Keratinocyte (primary cell): Measurements from ENCODE around the gene LSM14A. TPM values are rescaled to one million over a fixed set of nuclear protein-coding genes. Genes with fewer than 3 reads are reported as not detected.

Source experiments
- DNase-seq: peaks from one replicate; pipeline ENCODE4 v3.0.0-alpha.2; 2011; ENCODE audit warnings: low read depth, missing footprints, low spot score
- FAIRE-seq: peaks from 2 replicates; lab custom pipeline; 2011; peaks lifted over from hg19 to GRCh38; lab: Jason Lieb, UNC
- H2AFZ ChIP-seq: 2 replicates; pipeline ENCODE4 v1.6.0; 2012; ENCODE audit warnings: low read length, control low read depth, inconsistent platforms; ENCODE audit not compliant: control insufficient read depth
- H3K27ac ChIP-seq: 2 replicates; pipeline ENCODE4 v1.5.1; 2011; ENCODE audit warnings: low read length; ENCODE audit not compliant: control insufficient read depth, insufficient read depth
- H3K27me3 ChIP-seq: 3 replicates; pipeline ENCODE4 v1.6.0; 2011; ENCODE audit warnings: low read length; ENCODE audit not compliant: control insufficient read depth, insufficient read depth; ENCODE audit errors: extremely low read depth
- H3K36me3 ChIP-seq, 2 experiments: 2 replicates in 1 of 2; 3 replicates in 1 of 2; pipeline ENCODE4 v1.5.1; 2011; ENCODE audit warnings: low read length in 2 of 2, mild to moderate bottlenecking in 1 of 2; ENCODE audit not compliant: control insufficient read depth in 2 of 2, insufficient read depth in 2 of 2; ENCODE audit errors: extremely low read depth in 1 of 2
- H3K4me1 ChIP-seq: 3 replicates; pipeline ENCODE4 v1.5.1; 2011; ENCODE audit warnings: low read length; ENCODE audit not compliant: control insufficient read depth, insufficient read depth; ENCODE audit errors: extremely low read depth
- H3K4me2 ChIP-seq: 3 replicates; pipeline ENCODE4 v1.6.0; 2011; ENCODE audit warnings: low read depth, low read length; ENCODE audit not compliant: control insufficient read depth, insufficient read depth; ENCODE audit errors: extremely low read depth
- H3K4me3 ChIP-seq, 3 experiments: fragments of 200-600 bp in 1 of 3; sonication (generic) in 1 of 3; 2 replicates in 2 of 3; 3 replicates in 1 of 3; pipeline ENCODE4 v1.5.1; 2011 to 2016; ENCODE audit warnings: low read length in 3 of 3, mild to moderate bottlenecking in 3 of 3, control low read depth in 2 of 3, inconsistent platforms in 1 of 3, low read depth in 1 of 3, mixed read lengths in 1 of 3, mixed run types in 1 of 3, moderate library complexity in 1 of 3; ENCODE audit not compliant: control insufficient read depth in 2 of 3, insufficient read depth in 2 of 3; ENCODE audit errors: extremely low read depth in 1 of 3
- H3K79me2 ChIP-seq: 2 replicates; pipeline ENCODE4 v1.6.0; 2012; ENCODE audit warnings: low read length; ENCODE audit not compliant: control insufficient read depth, insufficient read depth
- H3K9ac ChIP-seq: 3 replicates; pipeline ENCODE4 v1.6.0; 2011; ENCODE audit warnings: low read length; ENCODE audit not compliant: control insufficient read depth, insufficient read depth; ENCODE audit errors: extremely low read depth
- H3K9me1 ChIP-seq: 3 replicates; pipeline ENCODE4 v1.6.0; 2011; ENCODE audit warnings: low read length; ENCODE audit not compliant: control insufficient read depth, insufficient read depth; ENCODE audit errors: extremely low read depth
- H3K9me3 ChIP-seq: 2 replicates; pipeline ENCODE4 v1.5.1; 2012; ENCODE audit warnings: low read depth, low read length; ENCODE audit not compliant: control insufficient read depth
- H4K20me1 ChIP-seq: 3 replicates; pipeline ENCODE4 v1.6.0; 2011; ENCODE audit warnings: low read length; ENCODE audit not compliant: control insufficient read depth, insufficient read depth; ENCODE audit errors: extremely low read depth
- CTCF ChIP-seq, 3 experiments: IDR thresholded peaks in 1 of 3; conservative IDR thresholded peaks in 1 of 3; optimal IDR thresholded peaks in 1 of 3; 2 replicates in 2 of 3; 3 replicates in 1 of 3; pipeline versions ENCODE3 to v1.5.1; 2011; ENCODE audit warnings: low read length in 3 of 3, mild to moderate bottlenecking in 3 of 3, moderate library complexity in 2 of 3, control low read depth in 1 of 3, inconsistent platforms in 1 of 3; ENCODE audit not compliant: insufficient read depth in 2 of 3; ENCODE audit errors: extremely low read depth in 1 of 3
- EZH2 ChIP-seq: IDR thresholded peaks from one replicate; pipeline ENCODE4 v1.6.1; 2012; ENCODE audit warnings: inconsistent platforms, mild to moderate bottlenecking, low read length, moderate library complexity
- dilution Hi-C: fragments of 300-500 bp; cut with MboI; formaldehyde crosslinking; loops from one replicate; pipeline ENCODE4 v1.7.0; 2020; ENCODE audit warnings: low sequenced_read_pairs; ENCODE audit not compliant: extremely low pct_ligation_motif_present
- polyA plus RNA-seq, 5 experiments: library from polyadenylated mRNA; depleted of rRNA in 3 of 5; stranded (reverse) in 3 of 5; stranded (forward) in 1 of 5; unstranded in 1 of 5; fragments of >200 nt; gene quantifications; 1 replicate in 1 of 5; 2 replicates in 3 of 5; 3 replicates in 1 of 5; pipeline versions ENCODE4 v1.2.1 to v1.2.3, GENCODE V29; 2011 to 2012; ENCODE audit warnings: missing spikeins in 2 of 5, low read depth in 1 of 5, low replicate concordance in 1 of 5

LSM14A gene
- polyA plus RNA-seq, 1 donor (not counting 4 experiments of a cell fraction or from before 2014, with no cell fraction given): 103 TPM

- Histone ChIP-seq H4K20me1 (no peaks in the 10 kb centered on the region), H3K27me3 (no peaks in the 10 kb centered on the region), H3K9me3 (no peaks in the 10 kb centered on the region), H3K27ac (peak within 1 kb of the TSS; percentile 63), H3K36me3 (no peaks in the 10 kb centered on the region), H3K79me2 (peaks cover 20% of the 10 kb centered on the region), H3K4me3 (peak within 1 kb of the TSS; percentile 66 to 90 (median 81)), H3K9me1 (no peaks in the 10 kb centered on the region), H3K9ac (peak within 1 kb of the TSS; percentile 78), H3K4me2 (peak within 1 kb of the TSS; percentile 87), H2AFZ (peak within 1 kb of the TSS; percentile 91), H3K4me1 (peaks cover 3% of the 10 kb centered on the region)
- no peak for TF ChIP-seq EZH2
- no peak for TF ChIP-seq CTCF (optimal IDR thresholded peaks at IDR 0.05 in 1 of 3, IDR thresholded peaks at IDR 0.05 in 1 of 3, conservative IDR thresholded peaks at IDR 0.05 in 1 of 3; ENCODE audit: extremely low read depth in 1 of 3, insufficient read depth in 2 of 3, low read length in 3 of 3)
- FAIRE-seq (no peak), DNase-seq (no peak)
- dilution Hi-C loops: no loop called here
Observed at GRCh38 chr19:34254046-34254697, 81.9 kb downstream of the LSM14A start, which contains the start of gene GARRE1. GARRE1 (plus strand) TSS chr19:34254554; CDS start chr19:34300474, 45,920 bp downstream.

GRCh38 chr19:34254698-34255432, 82.6 kb downstream of the LSM14A start:
- Histone ChIP-seq H3K27me3 (no peaks in the 10 kb centered on the region), H3K79me2 (peaks cover 21% of the 10 kb centered on the region), H3K4me1 (peaks cover 3% of the 10 kb centered on the region), H3K27ac (peak overlapping the region; percentile 40), H3K4me2 (peak overlapping the region; percentile 87), H2AFZ (peak overlapping the region; percentile 33), H3K4me3 (peak overlapping the region; percentile 66 to 90 (median 81)), H3K36me3 (no peaks in the 10 kb centered on the region), H3K9me1 (no peaks in the 10 kb centered on the region), H3K9ac (peak overlapping the region; percentile 75), H3K9me3 (no peaks in the 10 kb centered on the region), H4K20me1 (no peaks in the 10 kb centered on the region)
- FAIRE-seq (no peak), DNase-seq (no peak)
- dilution Hi-C loops: no loop called here
- TF ChIP-seq EZH2 (no peak), CTCF (optimal IDR thresholded peaks at IDR 0.05 in 1 of 3, IDR thresholded peaks at IDR 0.05 in 1 of 3, conservative IDR thresholded peaks at IDR 0.05 in 1 of 3; ENCODE audit: extremely low read depth in 1 of 3, insufficient read depth in 2 of 3, low read length in 3 of 3) (no peak)
